Measurements from ENCODE around the gene CDK19.

GRCh38 chr6:110671447-110671846 lies 143.8 kb downstream of the CDK19 start:
- TF ChIP-seq CTCF (IDR thresholded peaks at IDR 0.05; ENCODE audit: low read depth, low read length) (no peak), POLR2A (IDR thresholded peaks at IDR 0.05; ENCODE audit: extremely low read depth, insufficient read length) (no peak), MYC (IDR thresholded peaks at IDR 0.05; ENCODE audit: low read depth, low read length) (no peak), MAX (IDR thresholded peaks at IDR 0.05; ENCODE audit: low read depth, low read length) (no peak)

All from NB4 (cell line).